ENCODE results near the gene PGM3.
"Not testable (repeated sequence)": the region's sequence is repeated elsewhere in the genome, so short reads cannot be mapped to it uniquely, and the experiment has no call there.

Gene PGM3, protein sequence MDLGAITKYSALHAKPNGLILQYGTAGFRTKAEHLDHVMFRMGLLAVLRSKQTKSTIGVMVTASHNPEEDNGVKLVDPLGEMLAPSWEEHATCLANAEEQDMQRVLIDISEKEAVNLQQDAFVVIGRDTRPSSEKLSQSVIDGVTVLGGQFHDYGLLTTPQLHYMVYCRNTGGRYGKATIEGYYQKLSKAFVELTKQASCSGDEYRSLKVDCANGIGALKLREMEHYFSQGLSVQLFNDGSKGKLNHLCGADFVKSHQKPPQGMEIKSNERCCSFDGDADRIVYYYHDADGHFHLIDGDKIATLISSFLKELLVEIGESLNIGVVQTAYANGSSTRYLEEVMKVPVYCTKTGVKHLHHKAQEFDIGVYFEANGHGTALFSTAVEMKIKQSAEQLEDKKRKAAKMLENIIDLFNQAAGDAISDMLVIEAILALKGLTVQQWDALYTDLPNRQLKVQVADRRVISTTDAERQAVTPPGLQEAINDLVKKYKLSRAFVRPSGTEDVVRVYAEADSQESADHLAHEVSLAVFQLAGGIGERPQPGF

DNA sequence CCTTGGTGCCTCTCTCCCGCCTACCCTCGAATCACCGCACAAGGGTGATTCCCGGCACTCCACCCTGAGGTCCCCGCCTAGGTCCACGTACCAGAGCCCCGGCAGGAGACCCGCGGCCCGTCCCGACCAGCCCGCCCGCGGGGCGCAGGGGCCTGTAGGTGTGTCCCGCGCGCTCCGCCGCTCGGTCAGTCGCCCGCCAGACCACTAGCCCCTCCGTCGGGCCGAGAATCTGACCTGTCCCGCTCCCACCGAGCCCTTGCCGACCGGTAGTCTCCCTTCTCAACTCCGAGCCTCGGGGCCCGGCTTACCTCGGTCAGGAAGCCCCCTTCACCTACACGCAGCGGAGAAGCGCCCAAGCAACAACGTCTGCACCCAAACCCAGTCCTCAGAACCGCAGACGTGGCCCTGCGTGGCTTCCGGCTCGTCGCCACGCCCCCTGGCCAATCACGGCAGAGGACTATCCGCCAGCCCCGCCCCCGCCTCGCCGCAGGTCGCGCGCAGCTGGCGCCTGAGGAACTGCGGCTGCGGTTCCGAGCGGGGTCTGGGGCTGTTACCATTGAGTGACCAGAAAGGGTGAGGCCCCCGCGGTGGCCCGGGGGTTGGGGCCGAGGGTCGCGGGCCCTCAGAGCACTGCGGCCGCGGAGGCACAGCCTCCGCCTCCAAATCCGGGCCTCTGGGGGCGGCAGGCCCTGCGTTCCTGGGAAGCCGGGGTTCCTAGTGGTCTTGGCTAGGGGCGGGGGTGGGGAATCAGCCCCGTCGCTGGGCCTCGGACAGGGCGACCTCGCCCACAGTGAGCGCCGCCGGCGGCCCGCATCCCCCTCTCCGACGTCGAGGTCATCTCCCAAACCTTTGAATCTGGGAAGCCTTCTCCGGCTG is at the start of gene PGM3, which contains the start of gene RWDD2A:
Gene PGM3 (minus strand): TSS at position 395 of the 876 bp plus-strand sequence. CDS start 2,253 bp downstream, outside the sequence.
Gene RWDD2A (plus strand): TSS at position 487 of the 876 bp plus-strand sequence. CDS start 1,095 bp downstream, outside the sequence.
- FAIRE-seq = peak; percentile 99

DNA sequence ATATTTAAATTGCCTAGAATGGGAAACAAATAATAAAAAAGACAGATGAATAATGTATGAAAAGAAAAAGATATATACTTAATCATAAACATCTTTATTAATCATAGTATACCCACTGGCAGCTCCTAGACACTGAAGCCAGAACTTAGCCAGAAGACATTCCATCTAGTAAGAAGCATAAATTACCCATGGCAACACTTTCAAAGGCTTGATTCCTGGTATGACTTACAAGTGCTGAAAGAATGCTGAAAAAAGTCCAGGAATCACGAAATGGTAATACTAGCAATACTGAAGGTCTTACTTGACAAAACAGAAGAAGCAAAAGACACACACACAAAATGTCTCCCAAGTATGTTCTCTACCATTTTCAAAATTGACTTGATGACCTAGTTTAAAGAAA is 38.1 kb upstream of the PGM3 start:
- no peak for FAIRE-seq
- no peak for DNase-seq (ENCODE audit: insufficient read length, low spot score)

More for the DNA sequence above, at the start of gene PGM3, which contains the start of gene RWDD2A:
- peak; percentile 92 for DNase-seq (ENCODE audit: insufficient read length, low spot score)

DNA sequence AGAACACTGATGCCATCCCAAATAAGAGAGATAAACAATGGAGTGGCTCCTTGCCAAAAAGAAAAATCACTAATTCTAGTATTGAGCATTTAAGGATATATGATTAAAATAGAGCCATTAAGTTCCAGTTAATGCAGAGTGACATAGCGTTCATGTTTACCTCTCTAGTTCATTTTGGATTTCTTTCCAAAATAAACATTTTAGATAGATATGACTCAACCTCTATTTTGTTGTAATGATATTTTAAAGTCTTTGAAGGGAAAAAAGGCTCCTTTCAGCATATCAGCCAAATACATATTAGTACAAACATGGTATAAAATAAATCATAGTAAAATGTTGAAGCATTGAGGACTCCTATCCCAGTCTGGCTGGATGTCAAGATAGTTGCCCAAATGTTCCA is 33.5 kb upstream of the PGM3 start:
- FAIRE-seq (no peak), DNase-seq (ENCODE audit: insufficient read length, low spot score) (no peak)

DNA sequence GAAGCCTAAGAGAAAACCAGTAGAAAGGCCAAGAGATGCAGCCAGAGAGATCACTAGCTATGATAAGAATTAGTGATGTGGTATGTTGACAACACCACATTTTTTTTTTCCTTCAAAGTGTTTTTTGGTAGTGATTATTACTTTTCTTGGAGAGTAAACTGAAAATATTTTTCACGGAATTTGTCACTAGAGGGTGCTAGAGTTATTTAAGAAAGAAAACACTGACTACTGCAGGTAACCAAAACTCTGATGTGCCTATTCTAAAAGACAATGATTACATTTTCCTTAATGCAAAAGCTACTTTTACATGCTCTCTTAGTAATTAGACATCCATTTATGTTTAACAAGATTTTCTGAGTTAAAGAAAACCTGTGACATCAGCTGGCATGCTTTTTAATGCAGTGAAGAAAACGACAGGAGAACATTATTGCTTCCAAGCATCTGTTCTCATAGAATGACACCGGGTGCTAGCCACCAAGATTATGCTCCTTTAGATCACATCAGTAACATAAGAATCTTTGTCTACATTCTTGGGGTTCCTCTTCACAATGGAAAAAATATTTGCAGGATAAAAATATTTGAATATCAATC is 28.9 kb upstream of the PGM3 start:
- DNase-seq (ENCODE audit: insufficient read length, low spot score) = peak; percentile 26
- no peak for FAIRE-seq

DNA sequence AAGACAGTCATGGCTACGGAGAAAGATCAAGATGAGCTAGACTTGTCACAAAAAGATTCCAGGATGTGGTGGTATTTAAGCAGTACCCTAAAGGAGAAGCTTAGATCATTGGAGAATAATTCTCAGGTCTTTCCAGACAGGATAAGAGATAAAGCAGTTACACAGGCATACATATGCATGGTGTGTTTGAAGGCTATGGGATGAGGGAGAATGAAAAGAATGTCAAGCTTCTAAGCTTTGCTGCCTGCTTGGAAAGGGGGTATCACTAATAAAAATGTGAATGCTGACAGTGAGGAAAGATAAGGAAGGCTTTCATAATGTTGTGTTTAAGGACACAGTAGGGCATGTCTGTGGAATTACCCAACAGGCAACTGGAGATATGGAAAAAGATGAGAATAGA is 28.2 kb upstream of the PGM3 start:
- FAIRE-seq (no peak), DNase-seq (ENCODE audit: insufficient read length, low spot score) (no peak)

DNA sequence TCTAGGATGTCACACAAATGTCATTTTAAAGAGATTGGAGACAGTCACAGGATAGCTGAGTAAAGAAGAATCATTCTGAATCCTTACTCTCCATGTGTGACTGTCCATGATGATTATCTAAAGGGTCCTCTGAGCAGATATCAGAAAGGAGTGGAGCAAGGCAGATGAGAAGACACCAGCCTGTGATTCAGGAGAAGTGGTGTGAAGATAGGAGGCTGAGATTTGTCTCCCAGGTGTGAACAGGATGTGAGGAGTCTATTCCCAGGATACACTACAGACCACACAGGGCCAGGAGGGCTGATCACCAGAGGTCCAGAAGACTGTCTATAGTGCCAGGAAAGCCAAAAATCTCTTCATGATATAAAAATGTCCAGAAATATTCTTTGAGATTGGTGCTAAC is 27.1 kb upstream of the PGM3 start:
- no peak for FAIRE-seq
- no peak for DNase-seq (ENCODE audit: insufficient read length, low spot score)

DNA sequence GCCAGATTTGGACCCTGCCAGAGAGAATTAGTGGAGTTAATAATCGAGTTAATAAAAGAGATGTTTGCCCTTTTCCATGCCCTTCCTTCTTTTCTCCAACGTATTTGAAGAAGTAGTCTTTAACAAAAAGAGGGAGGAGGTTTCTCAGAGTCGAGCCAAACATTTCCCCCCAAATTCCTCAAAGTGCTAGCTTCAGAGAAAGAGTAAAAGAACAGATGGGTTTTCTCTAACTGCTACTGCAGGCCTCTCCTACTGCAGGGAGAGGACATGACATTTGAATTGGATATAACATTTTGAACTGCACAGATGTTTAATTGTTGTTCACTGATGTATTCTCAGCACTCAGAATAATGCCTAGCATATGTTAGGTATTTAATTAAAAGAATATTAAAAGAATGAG is 25.6 kb upstream of the PGM3 start:
- FAIRE-seq = no peak
- DNase-seq (ENCODE audit: insufficient read length, low spot score) = no peak

DNA sequence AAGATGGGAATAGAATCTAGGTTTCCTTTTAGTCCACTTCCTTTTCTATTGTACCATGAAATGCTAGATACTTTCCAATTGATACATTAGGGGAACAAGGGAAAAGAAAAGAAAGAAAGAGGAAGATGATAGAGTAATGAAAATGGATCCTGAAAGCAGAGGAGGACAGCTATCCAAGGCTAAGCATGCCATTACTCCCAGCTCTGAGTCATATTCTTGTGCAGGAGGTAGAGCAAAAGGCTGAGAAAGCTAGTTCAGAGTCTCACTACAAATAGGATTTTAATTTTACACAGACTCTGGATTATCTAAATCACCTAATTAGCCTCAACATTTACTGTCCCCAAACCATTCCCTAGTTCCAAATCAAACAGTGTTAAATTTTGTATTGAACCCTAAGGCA is 23.7 kb upstream of the PGM3 start:
- FAIRE-seq (no peak), DNase-seq (ENCODE audit: insufficient read length, low spot score) (no peak)

DNA sequence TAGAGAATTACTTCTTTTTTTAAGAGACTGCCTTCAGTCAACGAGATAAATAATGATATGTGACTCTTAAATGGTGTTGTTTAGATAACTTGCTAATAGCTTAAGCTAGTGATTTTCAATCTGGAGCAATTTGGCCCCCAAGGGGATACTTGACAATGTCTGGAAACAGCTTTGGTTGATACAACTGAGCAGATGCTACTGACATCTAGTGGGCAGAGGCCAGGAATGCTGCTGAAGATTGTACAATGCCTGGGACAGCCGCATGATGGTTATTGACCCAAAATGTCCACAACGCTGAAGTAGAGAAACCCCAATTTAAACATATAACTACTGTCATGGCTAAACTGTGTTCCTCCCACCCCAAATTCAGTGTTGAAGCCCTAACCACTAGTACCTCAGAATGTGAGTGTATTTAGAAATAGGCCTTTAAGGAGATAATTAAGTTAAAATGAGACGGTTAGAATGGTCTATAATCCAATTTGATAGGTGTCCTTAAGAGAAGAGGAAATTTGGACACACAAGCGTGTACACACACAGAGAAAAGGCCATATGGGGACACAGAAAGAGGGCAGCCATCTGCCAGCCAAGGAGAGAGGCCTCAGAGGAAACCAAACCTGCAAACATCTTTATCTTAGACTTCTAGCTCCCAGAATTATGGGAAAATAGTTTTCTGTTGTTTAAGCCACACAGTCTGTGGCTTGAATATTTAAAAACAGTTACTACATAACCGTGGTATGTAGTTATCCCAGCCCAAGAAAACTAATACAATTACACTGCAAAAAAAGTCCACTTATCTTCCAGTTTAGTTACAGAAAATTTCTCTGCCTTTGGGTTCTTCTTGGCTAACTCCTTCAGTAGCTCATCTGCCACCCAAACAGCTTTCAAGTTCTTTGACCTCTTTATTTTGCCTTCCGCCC is 22.3 kb upstream of the PGM3 start:
- DNase-seq (ENCODE audit: insufficient read length, low spot score) (peak; percentile 45), FAIRE-seq (peak; percentile 57)

DNA sequence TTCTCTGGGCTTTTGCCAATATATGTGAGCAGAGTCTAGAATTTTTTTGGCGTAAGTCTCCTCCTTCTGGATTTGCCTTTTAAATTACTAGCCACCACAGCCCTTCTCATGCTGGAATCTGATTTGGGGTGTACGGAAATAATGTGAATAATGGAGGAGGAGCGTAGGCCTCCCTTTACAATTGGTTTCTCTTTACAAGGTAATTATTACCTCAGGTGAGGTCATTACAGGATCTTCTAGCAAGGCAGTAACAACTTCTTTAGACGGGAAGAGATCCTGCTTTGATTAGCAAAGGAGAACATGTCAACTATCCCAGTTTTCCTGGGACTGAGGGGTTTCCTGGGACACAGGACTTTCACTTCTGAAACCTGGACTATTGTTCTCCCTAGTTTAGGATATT is 9.0 kb upstream of the PGM3 start:
- FAIRE-seq (no peak), DNase-seq (ENCODE audit: insufficient read length, low spot score) (no peak)

DNA sequence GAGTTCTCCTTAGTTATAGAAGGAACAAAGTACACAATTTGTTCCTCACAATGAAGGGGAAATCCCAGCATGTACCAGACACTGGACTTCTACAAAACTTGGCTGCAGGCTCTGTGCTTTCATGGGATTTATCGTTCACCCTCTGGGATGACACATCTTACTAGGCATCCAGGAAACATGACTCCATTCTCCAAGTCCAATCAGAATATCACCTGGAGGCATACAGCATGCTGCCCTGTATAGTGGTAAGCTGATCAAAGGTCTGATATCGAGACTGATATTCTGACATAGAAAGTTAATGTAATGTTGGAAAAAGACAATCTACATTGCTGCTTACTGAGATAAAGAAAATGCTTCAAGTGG is 6.8 kb upstream of the PGM3 start:
- DNase-seq (ENCODE audit: insufficient read length, low spot score) (peak; percentile 48), FAIRE-seq (peak; percentile 9)

DNA sequence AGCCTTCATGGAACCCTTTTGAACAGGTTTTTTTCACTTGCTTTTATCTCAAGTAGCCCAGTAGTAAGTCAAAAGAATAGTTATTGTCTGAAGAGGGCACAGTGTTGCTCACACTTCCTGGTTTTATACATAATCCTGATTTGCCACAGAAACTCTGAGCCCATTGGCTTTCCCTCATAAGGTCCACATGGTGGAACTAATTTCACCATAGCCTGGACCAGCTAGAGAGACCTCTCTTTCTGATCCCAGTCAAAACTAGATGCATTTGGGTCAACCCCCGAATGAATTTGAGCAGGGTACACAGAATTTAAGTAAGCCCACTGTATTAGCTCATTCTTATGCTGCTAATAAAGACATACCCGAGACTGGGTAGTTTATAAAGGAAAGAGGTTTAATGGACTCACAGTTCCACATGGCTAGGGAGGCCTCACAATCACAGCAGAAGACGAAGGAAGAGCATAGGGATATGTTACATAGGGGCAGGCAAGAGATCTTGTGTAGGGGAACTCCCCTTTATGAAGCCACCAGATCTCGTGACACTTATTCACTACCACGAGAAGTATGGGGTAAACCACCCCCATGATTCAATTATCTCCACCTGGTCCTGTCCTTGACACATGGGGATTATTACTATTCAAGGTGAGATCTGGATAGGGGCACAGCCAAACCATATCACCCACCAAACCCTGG is 6.3 kb upstream of the PGM3 start:
- DNase-seq (ENCODE audit: insufficient read length, low spot score) (no peak), FAIRE-seq (no peak)

DNA sequence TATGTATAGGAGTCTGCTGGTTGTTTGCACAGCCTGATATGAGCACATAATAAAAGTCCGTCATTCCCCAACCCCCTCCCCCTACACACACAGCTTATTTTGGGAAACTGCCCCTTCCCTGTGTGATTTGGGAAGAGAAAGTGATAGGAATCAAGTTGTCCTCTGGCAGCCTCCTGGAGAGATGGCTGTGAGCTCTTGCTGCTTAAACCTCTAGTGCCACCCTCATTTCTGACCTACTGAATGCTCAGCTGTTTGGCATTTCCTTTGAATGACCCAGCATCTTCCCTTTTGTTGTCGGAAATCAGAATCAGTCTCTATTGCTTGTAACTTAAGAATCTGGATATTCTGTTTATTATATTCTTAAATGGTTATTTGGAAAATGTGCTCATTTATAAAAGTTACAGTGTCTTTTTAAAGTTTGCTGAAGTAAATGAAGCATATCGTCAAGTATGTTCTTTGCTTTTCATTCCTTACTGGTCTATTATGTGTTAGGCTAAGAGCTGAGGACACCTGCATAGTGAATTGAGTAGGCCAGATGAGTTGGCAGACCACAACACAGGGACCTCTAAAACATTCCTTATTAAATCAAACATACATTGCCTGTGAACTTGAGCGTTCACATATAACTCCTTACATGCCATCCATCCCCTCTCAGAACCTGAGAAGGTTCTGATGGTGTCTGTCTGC is 5.6 kb upstream of the PGM3 start:
- FAIRE-seq = no peak
- no peak for DNase-seq (ENCODE audit: insufficient read length, low spot score)

DNA sequence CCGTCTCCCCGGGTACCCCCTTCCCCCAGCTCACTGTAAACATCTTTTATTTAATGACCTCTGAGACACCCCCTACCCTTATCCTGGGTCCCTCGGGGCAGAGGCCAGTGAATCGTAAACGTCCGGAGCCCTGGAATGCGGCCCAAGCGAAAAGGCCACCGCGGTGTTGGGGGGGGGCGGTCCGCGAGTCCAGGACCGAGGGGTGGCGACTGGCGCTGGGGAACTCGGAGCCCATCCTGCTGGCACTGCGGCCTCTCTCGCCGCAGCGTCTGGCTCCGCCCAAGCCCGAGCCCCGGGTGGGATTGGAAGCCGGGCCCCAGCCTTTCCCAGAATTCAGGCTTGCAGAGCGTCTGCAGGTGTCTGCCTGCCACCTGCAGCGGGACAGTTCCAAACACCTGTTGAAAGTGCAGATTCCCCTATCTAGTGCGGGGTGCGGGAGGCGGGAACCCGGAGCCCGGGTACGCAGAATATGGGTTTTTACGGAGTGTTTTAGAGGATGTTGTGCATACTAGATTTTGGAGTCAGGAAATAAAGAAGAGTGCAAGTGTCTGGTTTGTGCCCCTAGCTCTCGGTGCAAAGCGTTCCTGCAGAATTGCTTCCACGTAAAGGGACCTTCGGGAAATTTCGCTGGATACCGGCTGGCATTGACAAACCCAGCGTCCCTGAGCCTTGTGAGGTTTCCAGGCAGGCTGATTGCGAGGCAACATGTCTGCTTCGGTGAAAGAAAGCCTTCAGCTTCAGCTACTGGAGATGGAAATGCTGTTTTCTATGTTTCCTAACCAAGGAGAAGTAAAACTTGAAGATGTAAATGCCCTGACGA is 892 bp upstream of the PGM3 start:
- no peak for FAIRE-seq
- DNase-seq (ENCODE audit: insufficient read length, low spot score) = peak; percentile 39

DNA sequence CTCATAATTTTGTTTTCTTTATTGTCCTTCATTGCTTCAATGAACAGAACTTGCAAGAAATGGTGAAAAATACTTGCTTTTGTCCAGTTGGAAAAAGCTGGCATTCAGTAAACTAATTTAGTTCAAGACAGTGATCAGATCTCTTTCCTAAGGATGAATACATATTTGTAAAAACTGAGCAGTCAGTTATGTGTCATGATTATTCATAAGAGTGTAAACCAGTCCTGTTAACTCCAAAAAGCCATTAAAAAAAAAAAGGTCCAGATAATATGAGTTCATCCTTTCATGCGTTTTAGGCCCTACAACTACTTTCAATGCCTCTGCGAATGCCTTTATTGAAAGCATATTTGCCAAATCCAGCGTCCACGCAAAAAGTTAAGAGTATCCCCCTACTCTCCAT is 609 bp downstream of the PGM3 start:
- peak; percentile 5 for DNase-seq (ENCODE audit: insufficient read length, low spot score)
- FAIRE-seq = no peak

DNA sequence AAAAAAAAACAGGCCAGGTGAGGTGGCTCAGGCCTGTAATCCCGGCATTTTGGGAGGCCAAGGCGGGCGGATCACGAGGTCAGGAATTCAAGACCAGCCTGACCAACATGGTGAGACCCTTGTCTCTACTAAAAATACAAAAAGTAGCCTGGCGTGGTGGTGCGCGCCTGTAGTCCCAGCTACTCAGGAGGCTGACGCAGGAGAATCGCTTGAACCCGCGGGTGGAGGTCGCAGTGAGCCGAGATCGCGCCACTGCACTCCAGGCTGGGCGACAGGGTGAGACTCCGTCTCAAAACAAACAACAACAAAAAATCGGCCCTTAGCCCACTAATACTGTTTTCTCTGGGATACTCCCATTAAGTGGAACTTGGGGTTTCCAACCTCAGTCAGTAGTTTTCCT is 1.1 kb downstream of the PGM3 start:
- not testable (repeated sequence) for FAIRE-seq; DNase-seq (ENCODE audit: insufficient read length, low spot score)

DNA sequence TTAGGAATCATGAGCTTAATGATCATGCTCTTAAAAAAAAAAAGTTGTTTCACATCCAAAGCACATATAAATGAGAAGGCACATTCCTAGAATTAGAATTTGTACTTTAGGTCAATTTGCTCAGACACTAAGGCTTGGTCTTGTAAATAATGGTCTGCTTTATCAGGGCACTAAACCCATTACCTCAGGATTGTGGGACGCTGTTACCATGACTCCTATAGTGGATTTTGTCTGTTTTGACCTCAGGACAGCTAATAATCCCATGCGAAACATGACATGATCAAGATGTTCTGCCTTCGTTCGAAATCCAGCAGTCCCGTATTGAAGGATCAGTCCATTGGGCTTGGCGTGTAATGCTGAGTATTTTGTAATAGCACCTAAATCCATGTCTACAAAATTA is 2.4 kb downstream of the PGM3 start:
- FAIRE-seq = no peak

DNA sequence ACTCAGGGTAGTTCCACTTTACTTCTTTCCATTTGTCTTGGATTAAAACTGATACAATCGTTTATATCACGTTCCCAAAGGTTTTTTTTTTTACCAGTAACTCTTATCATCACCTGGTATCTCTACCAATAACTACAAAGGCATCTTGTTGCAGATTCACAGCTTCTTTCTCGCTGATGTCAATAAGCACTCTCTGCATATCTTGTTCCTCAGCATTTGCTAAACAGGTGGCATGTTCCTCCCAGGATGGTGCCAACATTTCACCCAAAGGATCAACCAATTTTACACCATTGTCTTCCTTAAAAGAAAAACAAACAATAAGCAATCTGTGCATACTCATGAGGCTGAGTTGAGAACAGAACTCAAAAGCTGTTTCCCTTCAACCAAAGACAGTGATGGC is 4.6 kb downstream of the PGM3 start:
- DNase-seq (ENCODE audit: insufficient read length, low spot score) (no peak), FAIRE-seq (no peak)

More for the DNA sequence above, 2.4 kb downstream of the PGM3 start:
- no peak for DNase-seq (ENCODE audit: insufficient read length, low spot score)
